SU-DHL-6 (cell line): ENCODE results near the gene IPO9.

Experiments used
- H2AFZ ChIP-seq: fragments of 200-600 bp; sonication (generic); 2 replicates; pipeline ENCODE4 v1.6.1; 2014; ENCODE audit warnings: low read depth, mild to moderate bottlenecking, moderate library complexity, mixed read lengths, antibody characterized with exemption, low read length; ENCODE audit not compliant: severe bottlenecking
- H3F3A ChIP-seq: fragments of 200-600 bp; shearing (Covaris generic); 2 replicates; pipeline ENCODE4 v1.6.0; 2016; ENCODE audit warnings: antibody characterized with exemption, mild to moderate bottlenecking; ENCODE audit not compliant: insufficient read depth
- H3K27ac ChIP-seq: fragments of 200-600 bp; sonication (generic); 2 replicates; pipeline ENCODE4 v1.5.1; 2016; ENCODE audit warnings: low read depth, mild to moderate bottlenecking, low read length, moderate library complexity, mixed read lengths
- H3K27me3 ChIP-seq: fragments of 200-600 bp; sonication (generic), shearing (Covaris generic); 2 replicates; pipeline ENCODE4 v1.6.0; 2014; ENCODE audit warnings: mild to moderate bottlenecking, low read length
- H3K36me3 ChIP-seq: fragments of 200-600 bp; sonication (generic); 2 replicates; pipeline ENCODE4 v1.6.1; 2014; ENCODE audit warnings: mild to moderate bottlenecking, low read length, mixed read lengths
- H3K4me2 ChIP-seq: fragments of 300-600, 200-600 bp; shearing (Covaris generic), sonication (generic); 2 replicates; pipeline ENCODE4 v1.6.0; 2014; ENCODE audit warnings: low read length, low read depth, mild to moderate bottlenecking; ENCODE audit not compliant: poor library complexity, severe bottlenecking
- H3K4me3 ChIP-seq: fragments of 200-600 bp; sonication (generic); 2 replicates; pipeline ENCODE4 v1.5.1; 2014; ENCODE audit warnings: antibody characterized with exemption, low read length, mild to moderate bottlenecking, mixed read lengths; ENCODE audit not compliant: insufficient read depth, poor library complexity, severe bottlenecking
- H3K79me2 ChIP-seq: fragments of 200-600 bp; sonication (generic); 2 replicates; pipeline ENCODE4 v1.6.1; 2014; ENCODE audit warnings: mild to moderate bottlenecking, low read length, moderate library complexity; ENCODE audit not compliant: insufficient read depth
- H3K9ac ChIP-seq: fragments of 200-600 bp; sonication (generic); 2 replicates; pipeline ENCODE4 v1.7.0; 2014; ENCODE audit warnings: mild to moderate bottlenecking, low read length
- H3K9me2 ChIP-seq: fragments of 200-600 bp; sonication (generic); replicated peaks from 2 replicates; pipeline ENCODE4 v1.6.1; 2014; ENCODE audit warnings: low read length; ENCODE audit not compliant: insufficient read depth
- H3K9me3 ChIP-seq: fragments of 200-600 bp; sonication (generic); 2 replicates; pipeline ENCODE4 v1.6.1; 2014; ENCODE audit warnings: low read length, mixed read lengths; ENCODE audit not compliant: insufficient read depth
- H4K20me1 ChIP-seq: fragments of 200-600 bp; sonication (generic); 2 replicates; pipeline ENCODE4 v1.6.1; 2014; ENCODE audit warnings: low read depth, mild to moderate bottlenecking, antibody characterized with exemption, low read length, moderate library complexity, mixed read lengths
- CTCF ChIP-seq: fragments of 200-600 bp; sonication (generic); IDR thresholded peaks from one replicate; pipeline ENCODE4 v1.5.1; 2017; ENCODE audit warnings: antibody characterized with exemption, mild to moderate bottlenecking, low read length, moderate library complexity; ENCODE audit not compliant: insufficient read depth, poor library complexity, severe bottlenecking
- EZH2phosphoT487 ChIP-seq: fragments of 200-600 bp; sonication (generic), shearing (Covaris generic); conservative IDR thresholded peaks from 2 replicates; pipeline ENCODE4 v1.6.1; 2018; ENCODE audit warnings: mild to moderate bottlenecking, antibody characterized with exemption, low read length, moderate library complexity, mixed read lengths

The IPO9 gene

GRCh38 chr1:201914456-201915235 is 85.7 kb downstream of the IPO9 start:
- Histone ChIP-seq H3K27me3 (no peaks in the 10 kb centered on the region), H3K27ac (no peak overlapping the region), H3K9me2 (no peaks in the 10 kb centered on the region), H3K4me2 (no peak overlapping the region), H3K79me2 (no peaks in the 10 kb centered on the region), H3K9me3 (no peaks in the 10 kb centered on the region), H2AFZ (no peak overlapping the region), H3K4me3 (no peak overlapping the region), H3K36me3 (no peaks in the 10 kb centered on the region), H4K20me1 (no peaks in the 10 kb centered on the region), H3F3A (no peaks in the 10 kb centered on the region), H3K9ac (no peak overlapping the region)
- TF ChIP-seq EZH2phosphoT487, result no peak
- TF ChIP-seq CTCF, result no peak

DNA sequence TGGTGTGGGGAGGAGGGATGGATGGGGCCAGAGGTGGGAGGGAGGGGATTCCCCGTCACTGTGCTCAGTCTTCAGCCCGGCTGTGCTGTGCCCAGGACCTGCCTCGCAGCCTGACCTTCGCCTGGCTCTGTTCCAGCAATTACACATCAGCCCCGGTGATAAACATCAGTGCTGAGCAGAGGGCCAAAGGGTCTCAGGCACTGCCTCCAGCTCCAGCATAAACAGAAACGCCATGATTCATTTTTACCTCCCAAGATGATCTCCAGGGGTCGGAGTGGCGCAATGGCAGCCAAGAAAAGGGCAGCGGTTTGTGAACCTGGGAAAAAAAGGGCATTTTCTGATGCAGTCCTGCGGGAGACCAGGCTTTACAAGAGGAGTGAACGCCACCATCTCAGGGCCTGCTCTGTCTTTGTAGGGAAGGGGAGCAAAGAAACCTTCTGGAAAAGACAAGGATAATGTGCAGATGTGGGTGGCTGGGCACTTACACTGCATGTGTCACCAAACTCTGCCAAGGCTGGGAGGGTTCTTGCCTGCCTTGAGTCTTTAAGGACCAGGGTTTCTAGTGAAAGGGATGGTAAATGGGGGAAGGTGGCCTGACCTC is 87.8 kb downstream of the IPO9 start:
- H2AFZ ChIP-seq, result no peak overlapping the region

GRCh38 chr1:201917362-201918033 is 88.5 kb downstream of the IPO9 start:
- Histone ChIP-seq H3K9ac (no peak overlapping the region), H3K4me3 (no peak overlapping the region), H3K36me3 (no peaks in the 10 kb centered on the region), H3K27me3 (no peaks in the 10 kb centered on the region), H3K27ac (no peak overlapping the region), H4K20me1 (no peaks in the 10 kb centered on the region), H3K4me2 (no peak overlapping the region), H3K9me2 (no peaks in the 10 kb centered on the region), H3K9me3 (no peaks in the 10 kb centered on the region), H3F3A (no peaks in the 10 kb centered on the region), H3K79me2 (no peaks in the 10 kb centered on the region), H2AFZ (no peak overlapping the region)
- TF ChIP-seq EZH2phosphoT487, result no peak
- TF ChIP-seq CTCF, result no peak

More for the DNA sequence above, 87.8 kb downstream of the IPO9 start:
- H3K9ac ChIP-seq, result no peak overlapping the region
- no peak overlapping the region for H3K4me2 ChIP-seq
- no peaks in the 10 kb centered on the region for H4K20me1 ChIP-seq
- H3K9me2 ChIP-seq, result no peaks in the 10 kb centered on the region
- no peak overlapping the region for H3K4me3 ChIP-seq
- H3K9me3 ChIP-seq, result no peaks in the 10 kb centered on the region
- H3K79me2 ChIP-seq, result no peaks in the 10 kb centered on the region
- H3K36me3 ChIP-seq, result no peaks in the 10 kb centered on the region
- TF ChIP-seq EZH2phosphoT487, result no peak
- TF ChIP-seq CTCF, result no peak
- H3K27ac ChIP-seq, result no peak overlapping the region
- no peaks in the 10 kb centered on the region for H3K27me3 ChIP-seq
- H3F3A ChIP-seq, result no peaks in the 10 kb centered on the region
